Fibroblast of lung (primary cell): ENCODE measurements around the gene FGGY. TPM values are rescaled to one million over a fixed set of nuclear protein-coding genes. Genes with fewer than 3 reads are reported as not detected.

Source experiments
- DNase-seq, 2 donors: peaks; one replicate each; pipeline versions ENCODE4 v3.0.0 to v3.0.0-alpha.2; 2010; ENCODE audit warnings: low read depth in 2 of 2
- H2AFZ ChIP-seq: 2 replicates; pipeline ENCODE4 v1.5.1; 2012; ENCODE audit warnings: low read length, control low read depth, inconsistent platforms
- H3K27ac ChIP-seq: 2 replicates; pipeline ENCODE4 v1.5.1; 2011; ENCODE audit warnings: low read length, control low read depth; ENCODE audit not compliant: insufficient read depth
- H3K27me3 ChIP-seq: 2 replicates; pipeline ENCODE4 v1.5.1; 2011; ENCODE audit warnings: mild to moderate bottlenecking, low read length; ENCODE audit not compliant: control insufficient read depth, insufficient read depth
- H3K36me3 ChIP-seq: 2 replicates; pipeline ENCODE4 v1.5.1; 2011; ENCODE audit warnings: low read length; ENCODE audit not compliant: control insufficient read depth, insufficient read depth
- H3K4me1 ChIP-seq: 2 replicates; pipeline ENCODE4 v1.5.1; 2011; ENCODE audit warnings: low read length; ENCODE audit not compliant: control insufficient read depth, insufficient read depth; ENCODE audit errors: extremely low read depth
- H3K4me2 ChIP-seq: 2 replicates; pipeline ENCODE4 v1.5.1; 2011; ENCODE audit warnings: low read length, control low read depth; ENCODE audit not compliant: insufficient read depth; ENCODE audit errors: extremely low read depth
- H3K4me3 ChIP-seq, 4 experiments: fragments of 200-600 bp in 1 of 4; sonication (generic) in 1 of 4; replicated peaks in 1 of 4; 2 replicates each; pipeline ENCODE4 v1.5.1; 2011 to 2016; ENCODE audit warnings: low read length in 4 of 4, low read depth in 3 of 4, mild to moderate bottlenecking in 3 of 4, control low read depth in 2 of 4, inconsistent platforms in 1 of 4, mixed read lengths in 1 of 4; ENCODE audit not compliant: insufficient read depth in 1 of 4; ENCODE audit errors: control extremely low read depth in 1 of 4
- H3K79me2 ChIP-seq: 2 replicates; pipeline ENCODE4 v1.5.1; 2012; ENCODE audit warnings: mild to moderate bottlenecking, low read length, inconsistent platforms; ENCODE audit not compliant: control insufficient read depth, insufficient read depth
- H3K9ac ChIP-seq: 2 replicates; pipeline ENCODE4 v1.5.1; 2011; ENCODE audit warnings: mild to moderate bottlenecking, low read length, control low read depth; ENCODE audit not compliant: insufficient read depth
- H3K9me3 ChIP-seq: 2 replicates; pipeline ENCODE4 v1.5.1; 2012; ENCODE audit warnings: low read depth, low read length; ENCODE audit not compliant: control insufficient read depth, insufficient read depth
- H4K20me1 ChIP-seq: 2 replicates; pipeline ENCODE4 v1.5.1; 2011; ENCODE audit warnings: low read length; ENCODE audit not compliant: control insufficient read depth, insufficient read depth; ENCODE audit errors: extremely low read depth
- CTCF ChIP-seq, 2 donors: IDR thresholded peaks in 1 of 2; conservative IDR thresholded peaks in 1 of 2; 1 replicate in 1 of 2; 2 replicates in 1 of 2; pipeline ENCODE4 v1.5.1; 2011 to 2012; ENCODE audit warnings: low read length in 2 of 2, control low read depth in 1 of 2, inconsistent platforms in 1 of 2, low read depth in 1 of 2, mild to moderate bottlenecking in 1 of 2
- EZH2 ChIP-seq: IDR thresholded peaks from 2 replicates; pipeline ENCODE4 v1.5.1; 2012; ENCODE audit warnings: low read length, control low read depth, mild to moderate bottlenecking; ENCODE audit errors: missing control alignments
- polyA plus RNA-seq, 2 donors: library from polyadenylated mRNA; depleted of rRNA in 1 of 2; stranded (reverse) in 1 of 2; unstranded in 1 of 2; fragments of >200 nt; gene quantifications; 2 replicates each; pipeline ENCODE4 v1.2.1, GENCODE V29; 2011 to 2012; ENCODE audit warnings: missing spikeins in 1 of 2
- total RNA-seq: library from RNA; depleted of rRNA; stranded (reverse); fragments of >200 nt; gene quantifications from 2 replicates; pipeline ENCODE4 v1.2.1, GENCODE V29; 2014

FGGY gene
- total and polyA plus RNA-seq, 2 donors (not counting 1 experiment from before 2014, with no cell fraction given): 9.5 to 32.4 TPM

GRCh38 chr1:59367301-59368007 is 70.6 kb downstream of the FGGY start:
- no peaks in the 10 kb centered on the region for H3K27me3 ChIP-seq
- H3K4me1 ChIP-seq: peaks cover 18% of the 10 kb centered on the region
- H3K4me2 ChIP-seq: peak overlapping the region; percentile 33
- DNase-seq: peak; percentile 96 to 98
- TF ChIP-seq EZH2 (no peak), CTCF (conservative IDR thresholded peaks at IDR 0.05 in 1 of 2, IDR thresholded peaks at IDR 0.05 in 1 of 2; ENCODE audit: low read depth in 1 of 2, low read length in 2 of 2) (no peak)
- no peaks in the 10 kb centered on the region for H3K9me3 ChIP-seq
- no peaks in the 10 kb centered on the region for H3K79me2 ChIP-seq
- no peaks in the 10 kb centered on the region for H4K20me1 ChIP-seq
- H3K27ac ChIP-seq: peak overlapping the region; percentile 80
- peak overlapping the region; percentile 28 for H3K9ac ChIP-seq
- no peaks in the 10 kb centered on the region for H3K36me3 ChIP-seq
- H2AFZ ChIP-seq: peak overlapping the region; percentile 0
- H3K4me3 ChIP-seq: no peak overlapping the region

GRCh38 chr1:59368008-59368670 is 71.2 kb downstream of the FGGY start:
- H3K9ac ChIP-seq: no peak overlapping the region
- H3K9me3 ChIP-seq: no peaks in the 10 kb centered on the region
- H3K4me2 ChIP-seq: no peak overlapping the region
- no peak for DNase-seq
- no peaks in the 10 kb centered on the region for H3K36me3 ChIP-seq
- H3K4me3 ChIP-seq: peak overlapping the region in 1 of 4 experiments; percentile 3
- H2AFZ ChIP-seq: no peak overlapping the region
- H3K79me2 ChIP-seq: no peaks in the 10 kb centered on the region
- H3K27ac ChIP-seq: peak overlapping the region; percentile 60
- no peaks in the 10 kb centered on the region for H3K27me3 ChIP-seq
- peaks cover 18% of the 10 kb centered on the region for H3K4me1 ChIP-seq
- TF ChIP-seq EZH2 (no peak), CTCF (conservative IDR thresholded peaks at IDR 0.05 in 1 of 2, IDR thresholded peaks at IDR 0.05 in 1 of 2; ENCODE audit: low read depth in 1 of 2, low read length in 2 of 2) (no peak)
- no peaks in the 10 kb centered on the region for H4K20me1 ChIP-seq

GRCh38 chr1:59375321-59376220 is 78.7 kb downstream of the FGGY start:
- H4K20me1 ChIP-seq: no peaks in the 10 kb centered on the region
- no peaks in the 10 kb centered on the region for H3K27me3 ChIP-seq
- peak overlapping the region; percentile 70 for H3K27ac ChIP-seq
- no peak for TF ChIP-seq CTCF (conservative IDR thresholded peaks at IDR 0.05 in 1 of 2, IDR thresholded peaks at IDR 0.05 in 1 of 2; ENCODE audit: low read depth in 1 of 2, low read length in 2 of 2)
- TF ChIP-seq EZH2: no peak
- H3K9me3 ChIP-seq: no peaks in the 10 kb centered on the region
- H3K9ac ChIP-seq: no peak overlapping the region
- peak overlapping the region; percentile 24 for H2AFZ ChIP-seq
- H3K4me3 ChIP-seq: no peak overlapping the region
- no peaks in the 10 kb centered on the region for H3K36me3 ChIP-seq
- peaks cover 12% of the 10 kb centered on the region for H3K4me1 ChIP-seq
- H3K79me2 ChIP-seq: no peaks in the 10 kb centered on the region
- H3K4me2 ChIP-seq: peak overlapping the region; percentile 48
- peak; percentile 92 to 100 for DNase-seq
